Stimulated activated CD8-positive, alpha-beta memory T cell treated with anti-CD3 and anti-CD28 coated beads, Interleukin-2, amount 100 ng/mL, for 1 hour (primary cell): ENCODE results near the gene BBC3.
A peak's percentile ranks its signal among the peaks of the same experiment; 100 is the strongest.
"Not testable (repeated sequence)": the region's sequence is repeated elsewhere in the genome, so short reads cannot be mapped to it uniquely, and the experiment has no call there.

Experiments
- DNase-seq, 2 donors: peaks; one replicate each; pipeline ENCODE4 v3.0.0-alpha.2; 2020; ENCODE audit warnings: low read depth in 2 of 2

BBC3 gene

GRCh38 chr19:47230921-47231214, at the start of gene BBC3:
Gene BBC3 (minus strand): TSS chr19:47231199. CDS start chr19:47228431, 2,768 bp downstream.
- no peak for DNase-seq

GRCh38 chr19:47280183-47280797, 49.3 kb upstream of the BBC3 start:
- DNase-seq, result no peak

DNA sequence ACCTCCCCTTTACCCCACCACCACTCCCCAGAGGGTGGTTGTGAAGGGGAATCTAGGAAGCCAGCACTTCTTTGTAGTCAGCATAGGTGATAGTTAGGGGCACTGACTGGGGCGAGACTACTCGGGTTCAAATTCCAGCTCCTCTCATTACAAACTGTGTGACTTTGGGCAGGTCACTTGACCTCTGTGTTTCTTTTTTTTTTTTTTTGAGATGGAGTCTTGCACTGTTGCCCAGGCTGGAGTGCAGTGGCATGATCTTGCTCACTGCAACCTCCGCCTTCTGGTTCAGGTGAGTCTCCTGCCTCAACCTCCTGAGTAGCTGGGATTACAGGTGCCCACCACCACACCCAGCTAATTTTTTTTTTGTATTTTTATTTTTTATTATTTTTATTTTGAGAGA, 45.5 kb upstream of the BBC3 start:
- DNase-seq, result not testable (repeated sequence)

DNA sequence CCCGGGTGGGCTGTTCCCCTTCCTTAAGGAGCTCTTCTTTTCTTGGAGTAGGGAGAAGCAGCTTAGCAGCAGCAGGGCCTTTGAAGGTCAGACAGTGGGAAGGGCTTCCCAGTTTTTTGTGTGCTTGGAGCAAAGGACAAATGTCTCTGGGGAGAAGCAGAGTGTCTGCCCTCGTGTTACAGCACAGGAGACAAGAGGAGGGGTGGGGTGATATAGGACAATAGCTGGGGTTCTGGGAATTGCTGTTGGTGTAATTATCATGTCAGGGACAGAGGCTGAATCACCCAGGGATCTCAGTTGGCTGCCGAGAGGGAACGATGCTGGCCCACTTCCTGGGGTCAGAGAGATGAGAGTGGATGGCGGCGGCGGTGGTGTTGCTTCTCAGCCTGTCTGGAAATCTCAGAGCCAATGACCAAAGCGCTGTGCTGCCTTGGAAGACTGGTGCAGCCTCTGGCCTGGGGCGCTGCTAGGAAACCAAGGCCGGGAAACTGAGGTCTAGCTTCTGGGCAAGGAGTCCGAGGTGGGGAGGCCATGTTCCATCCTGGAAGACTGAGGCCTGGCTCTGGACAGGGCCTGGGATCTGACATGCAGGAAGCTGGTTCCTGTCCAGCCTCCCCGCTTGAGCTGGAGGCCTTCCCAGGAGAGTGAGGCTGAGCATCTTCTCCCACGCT, 44.9 kb upstream of the BBC3 start:
- no peak for DNase-seq

- DNase-seq, result no peak
These were observed 44.1 kb upstream of the BBC3 start for GRCh38 chr19:47274891-47275761.

DNA sequence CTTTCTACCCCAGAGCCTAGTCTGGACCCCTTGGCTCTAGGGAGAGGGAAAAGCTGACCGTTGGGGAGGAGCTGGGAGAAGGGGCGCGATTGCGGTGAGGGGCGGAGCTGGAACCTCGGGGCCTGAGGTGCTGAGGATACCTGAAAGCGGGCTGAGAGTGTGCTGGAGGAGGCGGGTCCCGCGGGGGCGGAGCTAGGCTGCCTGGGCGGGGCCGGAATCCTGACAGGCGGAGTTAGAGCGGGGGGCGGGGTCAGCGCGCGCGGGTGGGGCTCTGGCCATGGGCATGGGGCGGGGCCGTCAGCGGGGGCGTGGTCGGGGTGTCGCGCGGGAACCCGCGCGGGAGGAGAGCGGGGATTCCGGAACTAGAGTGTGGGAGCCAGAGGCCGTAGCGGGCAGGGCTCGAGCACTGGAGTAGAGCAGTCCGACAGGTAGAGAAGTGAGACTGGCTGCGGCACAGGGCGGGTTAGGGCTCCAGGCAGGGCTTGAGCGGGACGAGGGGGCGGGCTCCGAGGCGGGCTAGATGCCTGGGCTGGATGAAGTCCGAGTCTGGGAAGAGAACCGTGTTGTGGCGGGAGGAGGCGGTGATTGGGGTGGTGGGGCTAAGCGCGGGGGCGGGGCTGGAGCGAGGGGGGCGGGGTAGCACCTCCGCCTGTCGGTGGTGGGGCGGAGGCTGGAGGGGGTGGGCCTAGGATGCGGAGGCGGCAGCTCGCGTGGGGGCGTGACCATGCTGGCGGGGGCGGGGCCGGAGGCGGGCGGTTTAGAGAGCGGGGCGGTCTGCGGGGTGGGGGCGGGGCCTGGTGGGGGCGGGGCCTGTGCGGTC, 43.3 kb upstream of the BBC3 start, which contains the start of gene INAFM1:
TSS of gene INAFM1 (plus strand) at position 815 of the 820 bp plus-strand sequence. CDS start 35 bp downstream, outside the sequence.
- peak; percentile 100 for DNase-seq

DNA sequence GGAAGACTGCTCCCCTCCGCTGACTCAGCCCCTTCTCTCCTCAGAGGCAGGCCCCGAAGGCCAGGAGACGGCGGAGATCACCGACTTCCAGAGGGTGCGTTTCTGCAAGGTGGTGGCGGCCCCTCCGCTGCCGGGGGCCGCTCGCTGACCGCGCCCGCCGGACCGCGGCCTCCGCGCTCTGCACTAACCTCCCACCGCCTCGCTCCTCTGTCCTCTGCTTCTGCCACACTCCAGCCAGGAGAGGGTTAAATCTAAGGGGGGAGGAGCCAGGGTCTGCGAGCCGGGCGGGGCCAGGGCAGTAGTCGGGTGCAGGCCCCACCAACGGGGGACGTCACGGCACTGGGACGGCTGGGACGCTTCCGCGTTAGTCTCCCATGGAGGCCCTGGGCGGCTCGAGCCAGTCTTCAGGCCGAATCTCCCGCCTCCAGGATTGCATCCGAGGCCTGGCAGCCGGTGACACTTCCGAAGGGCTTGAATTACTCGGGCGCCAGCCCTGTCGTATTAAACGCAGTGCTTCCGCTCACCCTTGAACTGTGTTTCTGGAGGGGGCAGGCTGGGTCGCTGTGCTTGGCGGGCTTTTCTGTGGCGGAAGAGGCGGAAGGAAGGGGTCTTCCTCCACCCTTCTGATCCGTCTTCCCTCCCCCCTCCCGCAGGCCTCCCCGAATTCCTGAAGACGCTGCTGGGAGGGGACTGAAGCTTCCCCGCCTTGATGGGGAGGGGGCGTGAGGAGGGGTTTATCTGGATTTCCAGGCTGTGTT, 42.5 kb upstream of the BBC3 start:
- DNase-seq, result peak; percentile 79 to 81

GRCh38 chr19:47272448-47273312, 41.7 kb upstream of the BBC3 start:
- DNase-seq, result no peak

DNA sequence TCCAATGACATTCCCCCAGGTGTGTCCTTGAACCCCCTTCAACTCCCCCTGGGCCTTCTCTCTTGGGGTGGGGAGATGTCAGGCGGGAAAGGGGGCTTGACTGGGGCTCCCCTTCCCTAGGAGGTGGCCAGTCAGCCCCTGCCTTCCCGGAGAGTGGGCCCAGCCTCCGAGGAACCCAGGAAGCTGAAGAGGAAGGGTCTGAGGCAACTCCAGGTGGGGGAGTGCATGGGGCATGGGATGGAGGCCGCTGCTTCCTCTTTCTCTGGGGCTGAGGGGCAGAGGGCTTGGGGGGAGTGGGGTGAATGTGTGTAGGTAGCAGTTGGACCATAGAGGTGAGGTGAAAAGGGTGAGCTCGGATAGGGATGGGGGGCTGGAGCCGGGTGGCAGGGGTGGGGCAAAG, 41.0 kb upstream of the BBC3 start:
- no peak for DNase-seq

- no peak for DNase-seq
These were observed 39.4 kb upstream of the BBC3 start for GRCh38 chr19:47270408-47270807.

- no peak for DNase-seq
These were observed 38.6 kb upstream of the BBC3 start for GRCh38 chr19:47269596-47269995.

DNA sequence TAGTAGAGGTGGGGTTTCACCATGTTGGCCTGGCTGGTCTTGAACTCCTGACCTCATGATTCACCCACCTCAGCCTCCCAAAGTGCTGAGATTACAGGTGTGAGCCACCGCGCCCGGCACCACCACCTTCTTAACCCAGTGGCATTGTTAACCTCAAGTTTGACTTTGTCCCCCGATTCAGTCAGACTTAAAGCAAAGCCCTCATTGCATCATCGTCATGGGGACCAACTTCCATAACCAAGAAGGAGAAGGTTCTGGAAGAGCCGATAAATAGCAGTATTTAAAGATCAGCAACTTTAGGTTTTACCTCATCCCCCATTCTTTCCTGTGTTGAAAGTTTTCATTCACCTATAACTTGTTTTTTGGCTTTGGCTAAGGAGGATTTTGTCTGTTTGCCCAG, 37.0 kb upstream of the BBC3 start:
- DNase-seq, result no peak

GRCh38 chr19:47267350-47267759, 36.4 kb upstream of the BBC3 start:
- no peak for DNase-seq

GRCh38 chr19:47266401-47266941, 35.5 kb upstream of the BBC3 start:
- no peak for DNase-seq

GRCh38 chr19:47264629-47265028, 33.6 kb upstream of the BBC3 start:
- DNase-seq, result no peak

- DNase-seq, result not testable (repeated sequence)
These were observed 31.2 kb upstream of the BBC3 start for GRCh38 chr19:47261946-47262793.

- no peak for DNase-seq
These were observed 29.5 kb upstream of the BBC3 start for GRCh38 chr19:47260476-47260875.

DNA sequence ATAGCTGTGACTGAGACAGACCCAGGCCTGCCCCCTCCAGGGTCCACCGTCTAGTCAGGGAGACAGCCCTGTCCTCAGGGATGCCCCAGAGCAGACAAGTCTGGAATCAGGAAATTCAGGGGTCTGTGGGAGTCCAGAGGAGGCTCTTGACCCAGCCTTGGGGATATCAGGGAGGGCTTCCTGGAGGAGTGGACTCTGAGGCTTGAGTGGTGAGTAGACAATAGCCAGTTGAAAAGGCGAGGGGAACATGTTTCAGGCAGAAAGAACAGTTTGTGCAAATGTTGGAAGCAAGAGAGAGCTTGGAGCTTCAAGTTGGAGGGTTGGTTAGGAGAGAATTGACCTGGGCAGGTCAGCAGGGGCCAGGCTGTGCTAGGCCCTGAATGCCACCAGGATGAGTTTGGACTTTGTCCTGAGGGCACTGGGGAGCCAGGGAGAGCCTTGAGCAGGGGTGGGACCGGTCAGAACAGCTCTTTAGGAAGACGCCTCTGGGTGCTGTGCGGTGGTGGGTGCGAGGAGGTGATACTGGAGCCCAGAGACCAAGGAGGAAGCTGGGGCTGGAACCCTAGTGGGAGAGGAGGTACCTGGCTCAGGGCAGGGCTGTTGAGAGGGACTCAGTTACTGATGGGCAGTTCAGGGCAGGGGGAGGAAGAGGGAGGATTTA, 28.0 kb upstream of the BBC3 start:
- no peak for DNase-seq
